Measurements from ENCODE around the gene PTPDC1.

PTPDC1 gene

GRCh38 chr9:94084314-94084713 is at the start of gene PTPDC1:
PTPDC1 (plus strand) TSS chr9:94084464; CDS start chr9:94084531, 67 bp downstream.
- DNase-seq: peak in 1 of 2 experiments; percentile 55

GRCh38 chr9:94034511-94034910 is 49.8 kb upstream of the PTPDC1 start:
- DNase-seq: no peak

GRCh38 chr9:94039786-94040185 is 44.5 kb upstream of the PTPDC1 start:
- no peak for DNase-seq

- DNase-seq: no peak
Observed at GRCh38 chr9:94042516-94043360, 41.5 kb upstream of the PTPDC1 start.

GRCh38 chr9:94054716-94055115 is 29.5 kb upstream of the PTPDC1 start:
- DNase-seq: no peak

GRCh38 chr9:94056442-94056974 is 27.8 kb upstream of the PTPDC1 start:
- no peak for DNase-seq

GRCh38 chr9:94057918-94058317 is 26.3 kb upstream of the PTPDC1 start:
- no peak for DNase-seq

- DNase-seq: no peak
Observed at GRCh38 chr9:94061864-94062263, 22.4 kb upstream of the PTPDC1 start.

- DNase-seq: peak; percentile 71 to 89
Observed at GRCh38 chr9:94065535-94065961, 18.7 kb upstream of the PTPDC1 start.

GRCh38 chr9:94068257-94068656 is 16.0 kb upstream of the PTPDC1 start:
- DNase-seq: no peak

- DNase-seq: no peak
Observed at GRCh38 chr9:94076557-94076956, 7.7 kb upstream of the PTPDC1 start.

- no peak for DNase-seq
Observed at GRCh38 chr9:94078086-94078485, 6.2 kb upstream of the PTPDC1 start.

GRCh38 chr9:94079236-94079635 is 5.0 kb upstream of the PTPDC1 start:
- DNase-seq: peak; percentile 67 to 90

- no peak for DNase-seq
Observed at GRCh38 chr9:94080249-94080648, 4.0 kb upstream of the PTPDC1 start.

GRCh38 chr9:94081435-94081834 is 2.8 kb upstream of the PTPDC1 start:
- no peak for DNase-seq

GRCh38 chr9:94081864-94082463 is 2.3 kb upstream of the PTPDC1 start:
- DNase-seq: no peak

GRCh38 chr9:94082553-94082952 is 1.7 kb upstream of the PTPDC1 start:
- DNase-seq: no peak

- DNase-seq: no peak
Observed at GRCh38 chr9:94082956-94083355, 1.3 kb upstream of the PTPDC1 start.

- no peak for DNase-seq
Observed at GRCh38 chr9:94083384-94083783, 880 bp upstream of the PTPDC1 start.

- no peak for DNase-seq
Observed at GRCh38 chr9:94085062-94085639, 887 bp downstream of the PTPDC1 start.

GRCh38 chr9:94086486-94087345 is 2.5 kb downstream of the PTPDC1 start:
- no peak for DNase-seq

Data from NCI-H524 (cell line).